HG02852 (cell line): ENCODE measurements around the gene PLCG2.

Experiments
- ATAC-seq: cut with Tn5 transposase; IDR thresholded peaks from one replicate; pipeline ENCODE4 v1.9.1; 2021; ENCODE audit warnings: mild to moderate bottlenecking, moderate library complexity; ENCODE audit not compliant: unreplicated experiment

PLCG2 gene

DNA sequence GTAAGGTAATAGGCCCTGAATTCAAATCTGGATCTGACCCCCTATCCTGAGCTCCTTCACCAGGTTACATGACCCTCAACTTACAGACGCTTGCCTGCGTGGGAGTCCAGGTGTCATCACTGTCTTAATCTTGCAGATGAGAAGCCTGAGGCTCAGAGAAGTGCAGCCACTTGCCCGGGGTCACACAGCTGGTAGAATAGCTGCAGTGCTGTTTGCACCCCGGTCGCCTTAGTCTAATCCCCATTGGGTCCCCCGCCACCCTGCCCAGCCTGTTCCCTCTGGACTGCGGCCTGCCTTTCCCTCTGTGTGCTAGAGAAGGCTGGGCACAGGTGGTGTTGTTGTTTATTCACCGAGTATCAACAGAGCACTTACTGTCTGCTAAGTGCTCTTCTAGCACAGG is 125.2 kb downstream of the PLCG2 start:
- no peak for ATAC-seq

- ATAC-seq = no peak
These were observed 126.2 kb downstream of the PLCG2 start for GRCh38 chr16:81905277-81905676.

- no peak for ATAC-seq
These were observed 128.6 kb downstream of the PLCG2 start for GRCh38 chr16:81907681-81908080.

DNA sequence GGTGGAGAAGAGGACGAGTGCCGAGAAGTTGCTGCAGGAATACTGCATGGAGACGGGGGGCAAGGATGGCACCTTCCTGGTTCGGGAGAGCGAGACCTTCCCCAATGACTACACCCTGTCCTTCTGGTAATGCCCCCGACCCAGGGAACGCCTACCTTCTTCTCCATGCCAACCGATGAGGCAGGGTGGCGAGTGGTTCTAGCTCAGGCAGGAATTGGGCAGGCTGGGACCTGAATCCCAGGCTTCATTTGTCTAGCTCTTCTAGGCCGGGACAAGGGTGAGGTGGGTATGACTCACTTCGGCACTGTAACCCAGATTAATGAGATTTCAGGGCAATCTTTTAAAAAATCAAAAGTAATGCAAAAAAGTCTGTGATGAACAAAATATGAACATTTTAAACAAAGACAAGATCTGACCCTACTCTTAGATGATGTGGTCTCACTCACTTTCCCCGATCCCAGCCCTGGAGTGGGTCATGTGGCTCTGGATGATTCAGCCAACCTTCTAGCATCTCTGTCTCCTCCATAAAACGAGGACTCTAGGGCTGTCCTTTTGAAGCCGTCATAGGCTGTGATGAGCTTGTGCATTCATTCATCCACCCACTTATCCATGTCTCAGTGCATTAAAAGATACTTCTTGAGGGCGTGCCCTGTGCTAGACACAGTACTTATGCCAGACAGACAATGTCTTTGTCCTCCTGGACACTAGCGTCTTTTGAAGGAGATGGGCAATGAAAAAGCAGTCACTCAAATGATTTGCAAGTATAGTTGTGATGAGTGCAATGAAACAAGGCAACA is 129.6 kb downstream of the PLCG2 start:
- no peak for ATAC-seq

DNA sequence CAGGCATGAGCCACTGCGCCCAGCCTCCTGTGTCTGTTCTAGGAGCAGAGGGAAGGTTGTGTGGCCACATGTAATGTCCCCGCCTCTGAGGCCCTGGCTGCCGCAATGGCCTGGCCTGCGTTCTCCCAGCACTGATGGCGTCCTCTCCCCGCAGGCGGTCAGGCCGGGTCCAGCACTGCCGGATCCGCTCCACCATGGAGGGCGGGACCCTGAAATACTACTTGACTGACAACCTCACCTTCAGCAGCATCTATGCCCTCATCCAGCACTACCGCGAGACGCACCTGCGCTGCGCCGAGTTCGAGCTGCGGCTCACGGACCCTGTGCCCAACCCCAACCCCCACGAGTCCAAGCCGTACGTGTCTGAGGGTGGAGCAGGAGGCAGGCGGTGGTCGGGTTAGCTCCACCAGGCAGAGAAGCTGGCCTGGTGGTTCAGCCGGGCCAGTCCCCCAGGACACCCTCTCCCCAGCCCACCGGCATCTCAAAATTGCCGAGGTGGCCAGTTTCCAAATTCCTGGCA is 131.3 kb downstream of the PLCG2 start:
- ATAC-seq = no peak

GRCh38 chr16:81912395-81912794 is 133.3 kb downstream of the PLCG2 start:
- ATAC-seq = no peak

DNA sequence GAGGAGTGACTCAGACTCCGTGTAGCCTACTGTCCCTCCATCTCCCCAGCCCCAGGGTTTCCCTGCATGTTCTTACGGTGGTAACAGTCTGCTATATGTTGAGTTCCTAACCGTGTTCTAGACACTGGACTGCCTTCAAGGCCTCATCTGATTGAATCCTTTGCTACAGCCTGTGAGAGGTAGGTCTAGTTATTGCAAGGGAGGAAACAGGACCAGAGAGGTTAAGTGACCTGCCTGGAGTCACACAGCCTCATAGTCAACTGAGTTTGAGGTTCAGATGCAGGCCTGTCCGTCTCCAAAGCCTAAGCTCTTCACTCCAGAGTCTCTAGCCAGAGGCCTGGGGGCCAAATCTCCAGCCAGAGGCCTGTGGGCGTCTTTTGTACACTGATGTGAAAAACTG is 134.1 kb downstream of the PLCG2 start:
- ATAC-seq = no peak

GRCh38 chr16:81917375-81917774 is 138.3 kb downstream of the PLCG2 start:
- ATAC-seq = no peak

GRCh38 chr16:81918927-81919326 is 139.8 kb downstream of the PLCG2 start:
- ATAC-seq = no peak

DNA sequence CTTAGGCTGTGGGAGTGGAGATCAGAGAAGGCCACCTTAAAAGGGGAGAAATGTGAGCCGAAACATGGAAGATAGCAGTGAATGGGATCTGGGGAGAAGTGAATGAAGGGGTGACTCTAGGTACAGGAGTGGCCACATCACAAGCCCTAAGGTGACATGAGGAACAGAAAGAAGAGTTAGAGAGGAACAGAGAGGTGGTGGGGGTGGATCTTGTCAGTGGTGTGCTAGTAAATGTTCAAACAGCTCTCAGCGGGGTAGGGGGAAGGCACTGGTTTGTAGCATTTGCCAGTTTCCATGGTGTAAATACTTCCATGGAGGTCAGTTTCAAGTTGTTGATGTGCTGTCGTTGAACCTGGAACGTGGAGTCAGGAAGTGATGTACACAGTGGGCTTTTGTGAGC is 141.4 kb downstream of the PLCG2 start:
- ATAC-seq = no peak

GRCh38 chr16:81921085-81921814 is 142.2 kb downstream of the PLCG2 start:
- ATAC-seq = no peak

GRCh38 chr16:81921843-81922584 is 142.9 kb downstream of the PLCG2 start:
- ATAC-seq = no peak

DNA sequence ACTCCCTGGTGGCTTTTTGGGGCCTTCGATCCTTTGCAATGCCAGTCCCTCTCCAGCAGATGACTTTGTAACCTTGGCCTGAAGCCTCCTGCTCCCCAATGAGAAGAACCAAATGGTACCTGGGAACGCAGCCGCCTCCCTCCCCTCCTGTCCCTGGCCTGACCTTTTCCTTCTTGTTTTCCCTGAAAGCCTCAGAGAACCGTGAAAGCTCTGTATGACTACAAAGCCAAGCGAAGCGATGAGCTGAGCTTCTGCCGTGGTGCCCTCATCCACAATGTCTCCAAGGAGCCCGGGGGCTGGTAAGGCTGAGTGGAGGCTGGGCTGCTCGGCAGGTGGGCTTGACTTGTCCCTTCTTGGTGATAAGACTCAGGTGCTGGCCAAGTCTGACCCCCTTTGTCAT is 144.2 kb downstream of the PLCG2 start:
- ATAC-seq = no peak

DNA sequence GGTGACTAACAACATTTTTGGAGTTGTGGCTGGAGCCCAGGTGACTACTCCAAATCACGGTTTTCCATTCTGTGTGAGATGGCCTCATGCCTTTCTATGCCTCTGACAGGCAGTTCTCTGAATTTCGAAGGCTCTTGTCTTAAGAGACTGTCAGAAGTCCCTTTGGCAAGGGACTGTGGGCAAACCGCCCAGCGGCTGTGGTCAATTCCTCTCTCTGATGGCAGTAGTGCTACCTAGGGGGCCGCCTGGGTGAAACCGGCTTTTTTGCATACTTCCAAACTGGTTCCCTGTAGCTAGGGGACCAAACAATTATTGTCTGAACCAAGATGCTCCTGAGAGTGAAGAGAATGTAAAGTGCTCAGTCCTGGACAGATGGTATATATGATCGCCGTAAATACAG is 145.9 kb downstream of the PLCG2 start:
- ATAC-seq = no peak

GRCh38 chr16:81926036-81926435 is 146.9 kb downstream of the PLCG2 start:
- no peak for ATAC-seq

- ATAC-seq = no peak
These were observed 148.6 kb downstream of the PLCG2 start for GRCh38 chr16:81927561-81928185.

- no peak for ATAC-seq
These were observed 149.3 kb downstream of the PLCG2 start for GRCh38 chr16:81928271-81928918.

GRCh38 chr16:81928975-81929374 is 149.9 kb downstream of the PLCG2 start:
- no peak for ATAC-seq

DNA sequence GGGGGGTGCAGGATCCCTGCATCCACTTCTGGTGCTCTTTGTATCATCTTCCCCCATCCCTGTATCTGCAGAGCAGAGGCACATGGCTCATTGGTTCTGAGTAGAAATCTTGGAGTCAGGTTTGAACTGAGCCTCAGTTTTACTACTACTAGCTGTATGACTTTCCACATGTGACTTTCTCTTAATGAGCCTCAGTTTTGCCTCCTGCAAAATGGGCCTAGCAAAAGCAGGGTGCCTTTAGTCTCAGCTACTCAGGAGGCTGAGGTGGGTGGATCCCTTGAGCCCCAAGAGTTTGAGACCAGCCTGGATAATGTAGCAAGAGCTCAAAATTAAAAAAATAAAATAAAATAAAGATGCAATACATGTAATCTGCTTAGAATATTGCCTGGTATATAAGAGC is 150.8 kb downstream of the PLCG2 start:
- no peak for ATAC-seq

GRCh38 chr16:81931927-81932326 is 152.8 kb downstream of the PLCG2 start:
- ATAC-seq = no peak

DNA sequence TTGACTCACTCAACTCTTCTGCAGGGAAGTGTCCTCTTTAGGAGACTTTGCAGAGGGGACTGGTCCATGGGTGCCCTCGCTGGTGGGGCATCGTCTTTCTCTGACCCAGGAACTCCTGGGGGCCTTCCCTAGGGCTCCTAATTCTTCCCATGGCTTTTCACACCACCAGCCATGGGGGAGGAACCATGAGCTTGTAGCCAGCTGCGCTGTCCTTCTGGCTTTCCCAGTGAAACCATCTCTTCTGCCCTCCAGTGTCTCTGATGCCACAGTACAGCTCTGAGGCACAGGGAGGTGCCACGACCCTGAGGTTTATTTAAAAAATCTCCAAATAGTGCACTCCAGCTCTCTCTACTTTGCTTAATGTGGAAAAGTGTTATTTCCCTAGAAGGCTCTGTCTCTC is 153.6 kb downstream of the PLCG2 start:
- ATAC-seq = no peak
